K562 (cell line): ENCODE data around the gene NEMP2. TPM values are rescaled to one million over a fixed set of nuclear protein-coding genes. Genes with fewer than 3 reads are reported as not detected.

Source experiments
- AFF4 ChIP-seq: sonication (generic); formaldehyde crosslinking; IDR thresholded peaks from 2 replicates; pipeline ENCODE4 v1.8.0; 2023; ENCODE audit warnings: mild to moderate bottlenecking, missing genetic modification reagents
- ARID1B ChIP-seq: fragments of 450-650 bp; IDR thresholded peaks from 2 replicates; pipeline ENCODE4 v1.6.1; 2016; ENCODE audit warnings: antibody characterized with exemption, mild to moderate bottlenecking, inconsistent platforms
- BDP1 ChIP-seq: IDR thresholded peaks from 3 replicates; pipeline ENCODE4 v1.6.1; 2011; ENCODE audit not compliant: insufficient read length, insufficient read depth
- CBX1 ChIP-seq: sonication (generic); IDR thresholded peaks from 2 replicates; pipeline ENCODE4 v1.6.1; 2016; ENCODE audit warnings: antibody characterized with exemption, low read depth, mild to moderate bottlenecking
- E2F3 ChIP-seq: fragments of 250-450 bp; sonication (Bioruptor Pico); IDR thresholded peaks from 2 replicates; pipeline ENCODE4 v1.4.0; 2020; ENCODE audit warnings: mild to moderate bottlenecking
- ESRRA ChIP-seq: fragments of 450-650 bp; IDR thresholded peaks from 2 replicates; pipeline ENCODE4 v1.6.1; 2014; ENCODE audit warnings: low read depth, mild to moderate bottlenecking, moderate library complexity, borderline replicate concordance
- FOXK1 ChIP-seq: sonication (generic); formaldehyde crosslinking; IDR thresholded peaks from 2 replicates; pipeline ENCODE4 v1.8.0; 2022; ENCODE audit warnings: missing genetic modification reagents, mild to moderate bottlenecking, borderline replicate concordance
- GATAD2A ChIP-seq: fragments of 450-650 bp; IDR thresholded peaks from 2 replicates; pipeline ENCODE4 v1.6.1; 2017
- MYC ChIP-seq, 2 experiments: fragments of 250-450 bp in 1 of 2; sonication (Bioruptor Pico) in 1 of 2; IDR thresholded peaks; 2 replicates each; pipeline versions ENCODE4 v1.5.1 to v1.6.1; 2012 to 2021; ENCODE audit warnings: low read depth in 2 of 2, borderline replicate concordance in 1 of 2, improper control_type of control experiment in 1 of 2, low read length in 1 of 2, mild to moderate bottlenecking in 1 of 2, moderate library complexity in 1 of 2
- NCOA2 ChIP-seq, 2 experiments: fragments of 450-650 bp; IDR thresholded peaks; 2 replicates each; pipeline ENCODE4 v1.6.1; 2018; ENCODE audit warnings: mild to moderate bottlenecking in 2 of 2, moderate library complexity in 1 of 2; ENCODE audit not compliant: partially characterized antibody in 2 of 2
- NR3C1 ChIP-seq: sonication (generic); formaldehyde crosslinking; IDR thresholded peaks from 2 replicates; pipeline ENCODE4 v1.8.1; 2022; ENCODE audit warnings: missing genetic modification reagents
- PHF21A ChIP-seq: fragments of 450-650 bp; IDR thresholded peaks from 2 replicates; pipeline ENCODE4 v1.6.1; 2017; ENCODE audit warnings: low read depth, borderline replicate concordance
- RB1 ChIP-seq: fragments of 450-650 bp; IDR thresholded peaks from 2 replicates; pipeline ENCODE4 v1.6.1; 2017; ENCODE audit warnings: low read depth, mild to moderate bottlenecking
- TCFL5 ChIP-seq: fragments of 250-450 bp; sonication (Bioruptor Pico); conservative IDR thresholded peaks from 2 replicates; pipeline ENCODE4 v1.6.1; 2021; ENCODE audit warnings: mild to moderate bottlenecking, moderate library complexity, matching md5 sums
- THAP12 ChIP-seq: fragments of 250-450 bp; sonication (Bioruptor Pico); IDR thresholded peaks from 2 replicates; pipeline ENCODE4 v1.9.0; 2021; ENCODE audit warnings: mild to moderate bottlenecking, inconsistent platforms
- U2AF2 ChIP-seq: fragments of 200-400 bp; formaldehyde crosslinking; optimal IDR thresholded peaks from 2 replicates; pipeline ENCODE3; 2017; ENCODE audit warnings: low read depth, mild to moderate bottlenecking, low read length
- ZBTB11 ChIP-seq, 3 experiments: fragments of 200-800 bp in 1 of 3; fragments of 250-450 bp in 1 of 3; fragments of 450-650 bp in 1 of 3; sonication (Bioruptor Pico) in 1 of 3; sonication (Bioruptor generic) in 1 of 3; formaldehyde crosslinking in 1 of 3; IDR thresholded peaks; 2 replicates each; pipeline versions ENCODE4 v1.6.1 to v1.8.0; 2016 to 2022; ENCODE audit warnings: mild to moderate bottlenecking in 2 of 3, missing genetic modification characterization in 2 of 3, missing compliant biosample characterization in 1 of 3, moderate library complexity in 1 of 3
- polyA plus RNA-seq, 8 experiments: library from polyadenylated mRNA; depleted of rRNA in 4 of 8; stranded (reverse) in 5 of 8; unstranded in 3 of 8; fragments of >200 nt; fragmentation: Nextera tagmentation in 2 of 8; fragmentation: Illumina TruSeq in 1 of 8; extraction: Ambion mirVana in 2 of 8; extraction: Trizol in 1 of 8; gene quantifications; 2 replicates each; pipeline versions ENCODE4 v1.2.1 to v1.2.3, GENCODE V29; 2011 to 2014; ENCODE audit warnings: inconsistent platforms in 1 of 8, missing spikeins in 1 of 8
- total RNA-seq, 7 experiments: library from RNA; depleted of rRNA in 6 of 7; stranded (reverse); fragments of >200 nt in 6 of 7; fragmentation: Illumina TruSeq in 2 of 7; extraction: Trizol in 2 of 7; gene quantifications; 2 replicates each; pipeline versions ENCODE4 v1.2.1 to v1.2.3, GENCODE V29; 2011 to 2021; ENCODE audit warnings: low replicate concordance in 1 of 7

The NEMP2 gene
- total and polyA plus RNA-seq, 9 of the 15 experiments (the other 6 are each of a cell fraction or from before 2014, with no cell fraction given): 0.32 to 3.0 (median 1.7) TPM

- TF ChIP-seq MYC (IDR thresholded peaks at IDR 0.05; ENCODE audit: low read depth, low read length): peak; percentile 50
- TF ChIP-seq MYC (CRISPR knock-in tag; IDR thresholded peaks at IDR 0.05; ENCODE audit: borderline replicate concordance, low read depth): no peak
- TF ChIP-seq THAP12: no peak
- TF ChIP-seq RB1: peak; percentile 96
- no peak for TF ChIP-seq NCOA2 (IDR thresholded peaks at IDR 0.05; ENCODE audit: partially characterized antibody in 2 of 2)
- peak; percentile 42; the same call in 1 of the 2 replicates for TF ChIP-seq GATAD2A
- TF ChIP-seq TCFL5: no peak
- no peak for TF ChIP-seq U2AF2
- TF ChIP-seq BDP1: no peak
- TF ChIP-seq ESRRA: peak; percentile 65; the same call in 1 of the 2 replicates
- peak; percentile 93 for TF ChIP-seq E2F3 (CRISPR knock-in tag)
- TF ChIP-seq NR3C1: peak; percentile 73; the same call in 1 of the 2 replicates
- no peak for TF ChIP-seq PHF21A
- TF ChIP-seq ARID1B: no peak
- peak in 2 of 3 experiments; percentile 66 to 94; a peak in 4 of 6 replicates for TF ChIP-seq ZBTB11 (CRISPR knock-in tag; IDR thresholded peaks at IDR 0.05)
- TF ChIP-seq CBX1: peak; percentile 96
- no peak for TF ChIP-seq FOXK1 (CRISPR knock-in tag)
- TF ChIP-seq AFF4 (CRISPR knock-in tag): peak; percentile 89
Observed at GRCh38 chr2:190534310-190535120, at the start of gene NEMP2 (continued).
